ENCODE data around the gene PTGIS. TPM values are rescaled to one million over a fixed set of nuclear protein-coding genes. Genes with fewer than 3 reads are reported as not detected.
A peak's percentile ranks its signal among the peaks of the same experiment; 100 is the strongest.

The PTGIS gene
- total RNA-seq, 3 donors from 2014 or later = 38.7 to 41.7 (median 41.0) TPM

GRCh38 chr20:49489688-49490087, 78.2 kb downstream of the PTGIS start:
- no peaks in the 10 kb centered on the region for H3K36me3 ChIP-seq
- peaks cover 0 to 31% of the 10 kb centered on the region in 2 donors for H3K27me3 ChIP-seq
- no peak for DNase-seq (ENCODE audit: low spot score in 2 of 2)
- H3K9me3 ChIP-seq = no peaks in the 10 kb centered on the region
- no peak for TF ChIP-seq CTCF (IDR thresholded peaks at IDR 0.05)
- TF ChIP-seq POLR2AphosphoS5 (IDR thresholded peaks at IDR 0.05) = no peak
- TF ChIP-seq POLR2A (IDR thresholded peaks at IDR 0.05) = no peak
- H3K4me3 ChIP-seq = no peak overlapping the region
- no peak overlapping the region for H3K27ac ChIP-seq
- H3K4me1 ChIP-seq = no peaks in the 10 kb centered on the region
- intact Hi-C loops (cut with DNase I; ENCODE audit: low total_unique reads) = loop anchor here (10.0 kb wide), 2 partner anchors 115 to 155 kb away; no protein-coding TSS in a partner anchor

GRCh38 chr20:49486064-49486463, 81.9 kb downstream of the PTGIS start:
- Histone ChIP-seq H3K36me3 (no peaks in the 10 kb centered on the region), H3K9me3 (no peaks in the 10 kb centered on the region), H3K4me1 (peaks cover 0 to 3% of the 10 kb centered on the region in 2 donors), H3K27ac (no peak overlapping the region), H3K27me3 (peaks cover 6 to 32% of the 10 kb centered on the region in 2 donors), H3K4me3 (no peak overlapping the region)
- no peak for DNase-seq (ENCODE audit: low spot score in 2 of 2)
- TF ChIP-seq POLR2A (IDR thresholded peaks at IDR 0.05) (no peak), CTCF (IDR thresholded peaks at IDR 0.05) (no peak), POLR2AphosphoS5 (IDR thresholded peaks at IDR 0.05) (no peak)
- intact Hi-C loops (cut with DNase I; ENCODE audit: low total_unique reads) = loop anchor here (10.0 kb wide), 2 partner anchors 111 to 151 kb away; no protein-coding TSS in a partner anchor

DNA sequence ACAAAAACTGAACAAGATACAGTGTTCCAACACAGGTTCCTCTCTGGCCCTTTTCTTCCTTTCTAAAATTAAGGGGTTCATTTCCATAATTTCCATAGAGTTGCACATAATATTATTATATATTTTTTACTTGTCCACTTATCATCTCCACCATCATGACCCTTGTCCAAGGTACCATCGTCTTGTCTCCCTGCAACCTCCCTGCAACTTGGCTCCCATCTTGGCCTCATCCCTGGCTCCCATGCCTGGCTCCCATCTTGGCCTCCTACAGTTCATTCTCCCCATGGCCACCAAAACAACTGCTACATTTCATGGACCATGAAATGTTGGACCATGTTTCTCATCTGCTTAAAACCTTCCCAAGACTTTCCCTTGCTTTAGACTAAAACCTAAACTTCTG, 82.4 kb downstream of the PTGIS start:
- Histone ChIP-seq H3K27ac (no peak overlapping the region), H3K36me3 (no peaks in the 10 kb centered on the region), H3K4me1 (peaks cover 0 to 3% of the 10 kb centered on the region in 2 donors), H3K27me3 (peaks cover 6 to 32% of the 10 kb centered on the region in 2 donors), H3K4me3 (no peak overlapping the region), H3K9me3 (no peaks in the 10 kb centered on the region)
- intact Hi-C loops (cut with DNase I; ENCODE audit: low total_unique reads) = loop anchor here (2.0 to 10.0 kb wide), 3 partner anchors 53 to 151 kb away; no protein-coding TSS in a partner anchor
- no peak for DNase-seq (ENCODE audit: low spot score in 2 of 2)
- TF ChIP-seq POLR2AphosphoS5 (IDR thresholded peaks at IDR 0.05) = no peak
- no peak for TF ChIP-seq POLR2A (IDR thresholded peaks at IDR 0.05)
- TF ChIP-seq CTCF (IDR thresholded peaks at IDR 0.05) = no peak

GRCh38 chr20:49484180-49485140, 83.5 kb downstream of the PTGIS start:
- intact Hi-C loops (cut with DNase I; ENCODE audit: low total_unique reads) = loop anchor here (2.0 to 10.0 kb wide), 3 partner anchors 54 to 150 kb away; no protein-coding TSS in a partner anchor
- TF ChIP-seq CTCF (IDR thresholded peaks at IDR 0.05) (peak; percentile 27 to 89 (median 81)), POLR2AphosphoS5 (IDR thresholded peaks at IDR 0.05) (peak in 1 of 3 donors; percentile 35), POLR2A (IDR thresholded peaks at IDR 0.05) (no peak)
- H3K4me1 ChIP-seq = peaks cover 0 to 3% of the 10 kb centered on the region in 2 donors
- peaks cover 6 to 25% of the 10 kb centered on the region in 2 donors for H3K27me3 ChIP-seq
- H3K4me3 ChIP-seq = peak overlapping the region; percentile 47 to 60 (median 48)
- no peaks in the 10 kb centered on the region for H3K36me3 ChIP-seq
- DNase-seq (ENCODE audit: low spot score in 2 of 2) = peak; percentile 60 to 82
- H3K27ac ChIP-seq = no peak overlapping the region
- H3K9me3 ChIP-seq = no peaks in the 10 kb centered on the region
